ENCODE measurements around the gene KPTN. TPM values are rescaled to one million over a fixed set of nuclear protein-coding genes. Genes with fewer than 3 reads are reported as not detected.

The KPTN gene
- total RNA-seq, 1 donor from 2014 or later, result 15.9 TPM

- no peaks in the 10 kb centered on the region for H3K79me2 ChIP-seq (ENCODE audit: insufficient read depth, low read length)
These were observed 49.9 kb downstream of the KPTN start for GRCh38 chr19:47434088-47434487.

GRCh38 chr19:47433121-47433520 lies 50.9 kb downstream of the KPTN start:
- H3K9me3 ChIP-seq (ENCODE audit: insufficient read depth, low read depth, low read length), result no peaks in the 10 kb centered on the region
- TF ChIP-seq CTCF (IDR thresholded peaks at IDR 0.05; ENCODE audit: insufficient read depth, low read depth, low read length), result no peak
- no peak for TF ChIP-seq EZH2 (IDR thresholded peaks at IDR 0.05; ENCODE audit: insufficient read depth, low read length)
- peaks cover 2% of the 10 kb centered on the region for H3K4me1 Mint-ChIP-seq (ENCODE audit: low read depth, unreplicated experiment)
- peaks cover 7% of the 10 kb centered on the region for H4K20me1 ChIP-seq (ENCODE audit: insufficient read depth, low read length)
- no peak overlapping the region for H3K4me3 ChIP-seq (ENCODE audit: insufficient read depth, low read depth, low read length)
- no peak overlapping the region for H3K9ac ChIP-seq (ENCODE audit: low read length)
- DNase-seq (ENCODE audit: low read depth), result no peak
- H3K27ac Mint-ChIP-seq (ENCODE audit: unreplicated experiment), result no peak overlapping the region
- peaks cover 19% of the 10 kb centered on the region for H3K27me3 Mint-ChIP-seq (ENCODE audit: low read depth, unreplicated experiment)
- no peak for FAIRE-seq
- H3K36me3 Mint-ChIP-seq (ENCODE audit: low read depth, unreplicated experiment), result no peaks in the 10 kb centered on the region
- H2AFZ ChIP-seq (ENCODE audit: low read depth, low read length), result no peak overlapping the region
- H3K27ac ChIP-seq (ENCODE audit: low read depth, low read length), result no peak overlapping the region
- no peaks in the 10 kb centered on the region for H3K79me2 ChIP-seq (ENCODE audit: insufficient read depth, low read length)
- H3K4me2 ChIP-seq (ENCODE audit: low read length), result no peak overlapping the region
- H3K36me3 ChIP-seq (ENCODE audit: insufficient read depth, low read length), result no peaks in the 10 kb centered on the region
- H3K9me3 Mint-ChIP-seq (ENCODE audit: unreplicated experiment), result peaks cover 4% of the 10 kb centered on the region
- peaks cover 12% of the 10 kb centered on the region for H3K4me1 ChIP-seq (ENCODE audit: insufficient read depth, low read length)
- peaks cover 10% of the 10 kb centered on the region for H3K27me3 ChIP-seq (ENCODE audit: insufficient read depth, low read length)
- H3K4me3 Mint-ChIP-seq (ENCODE audit: unreplicated experiment), result no peak overlapping the region

More at GRCh38 chr19:47434088-47434487, 49.9 kb downstream of the KPTN start:
- Histone ChIP-seq H4K20me1 (ENCODE audit: insufficient read depth, low read length) (peaks cover 7% of the 10 kb centered on the region), H3K9ac (ENCODE audit: low read length) (no peak overlapping the region), H3K27ac (ENCODE audit: low read depth, low read length) (no peak overlapping the region), H3K9me3 (ENCODE audit: insufficient read depth, low read depth, low read length) (no peaks in the 10 kb centered on the region), H3K4me2 (ENCODE audit: low read length) (no peak overlapping the region), H2AFZ (ENCODE audit: low read depth, low read length) (no peak overlapping the region), H3K27me3 (ENCODE audit: insufficient read depth, low read length) (peaks cover 10% of the 10 kb centered on the region), H3K4me1 (ENCODE audit: insufficient read depth, low read length) (peaks cover 7% of the 10 kb centered on the region), H3K4me3 (ENCODE audit: insufficient read depth, low read depth, low read length) (no peak overlapping the region), H3K36me3 (ENCODE audit: insufficient read depth, low read length) (no peaks in the 10 kb centered on the region)
- TF ChIP-seq EZH2 (IDR thresholded peaks at IDR 0.05; ENCODE audit: insufficient read depth, low read length) (no peak), CTCF (IDR thresholded peaks at IDR 0.05; ENCODE audit: insufficient read depth, low read depth, low read length) (no peak)
- Mint-ChIP-seq H3K9me3 (ENCODE audit: unreplicated experiment) (peaks cover 4% of the 10 kb centered on the region), H3K4me1 (ENCODE audit: low read depth, unreplicated experiment) (no peaks in the 10 kb centered on the region), H3K36me3 (ENCODE audit: low read depth, unreplicated experiment) (no peaks in the 10 kb centered on the region), H3K27ac (ENCODE audit: unreplicated experiment) (no peak overlapping the region), H3K27me3 (ENCODE audit: low read depth, unreplicated experiment) (peaks cover 21% of the 10 kb centered on the region), H3K4me3 (ENCODE audit: unreplicated experiment) (no peak overlapping the region)
- DNase-seq (ENCODE audit: low read depth), result no peak
- no peak for FAIRE-seq

GRCh38 chr19:47432499-47432898 lies 51.5 kb downstream of the KPTN start:
- Histone ChIP-seq H3K27me3 (ENCODE audit: insufficient read depth, low read length) (peaks cover 10% of the 10 kb centered on the region), H4K20me1 (ENCODE audit: insufficient read depth, low read length) (peaks cover 11% of the 10 kb centered on the region), H2AFZ (ENCODE audit: low read depth, low read length) (no peak overlapping the region), H3K9me3 (ENCODE audit: insufficient read depth, low read depth, low read length) (no peaks in the 10 kb centered on the region), H3K36me3 (ENCODE audit: insufficient read depth, low read length) (no peaks in the 10 kb centered on the region), H3K79me2 (ENCODE audit: insufficient read depth, low read length) (no peaks in the 10 kb centered on the region), H3K4me2 (ENCODE audit: low read length) (no peak overlapping the region), H3K4me1 (ENCODE audit: insufficient read depth, low read length) (peaks cover 16% of the 10 kb centered on the region), H3K4me3 (ENCODE audit: insufficient read depth, low read depth, low read length) (no peak overlapping the region), H3K27ac (ENCODE audit: low read depth, low read length) (no peak overlapping the region), H3K9ac (ENCODE audit: low read length) (no peak overlapping the region)
- FAIRE-seq (no peak), DNase-seq (ENCODE audit: low read depth) (no peak)
- H3K4me1 Mint-ChIP-seq (ENCODE audit: low read depth, unreplicated experiment), result peaks cover 2% of the 10 kb centered on the region
- no peaks in the 10 kb centered on the region for H3K36me3 Mint-ChIP-seq (ENCODE audit: low read depth, unreplicated experiment)
- no peak overlapping the region for H3K27ac Mint-ChIP-seq (ENCODE audit: unreplicated experiment)
- TF ChIP-seq CTCF (IDR thresholded peaks at IDR 0.05; ENCODE audit: insufficient read depth, low read depth, low read length) (no peak), EZH2 (IDR thresholded peaks at IDR 0.05; ENCODE audit: insufficient read depth, low read length) (no peak)
- no peak overlapping the region for H3K4me3 Mint-ChIP-seq (ENCODE audit: unreplicated experiment)
- peaks cover 4% of the 10 kb centered on the region for H3K9me3 Mint-ChIP-seq (ENCODE audit: unreplicated experiment)
- peaks cover 19% of the 10 kb centered on the region for H3K27me3 Mint-ChIP-seq (ENCODE audit: low read depth, unreplicated experiment)

Data from astrocyte (in vitro differentiated cells and primary cell).